DND-41 (cell line): ENCODE data around the gene SLC44A2.

Experiments
- EZH2 ChIP-seq: IDR thresholded peaks from 3 replicates; pipeline ENCODE4 v1.6.1; 2012; ENCODE audit warnings: borderline replicate concordance, low read depth, mild to moderate bottlenecking, moderate library complexity, low read length, inconsistent platforms; ENCODE audit not compliant: severe bottlenecking
- TF ChIP-seq, protein P1 (sequence below): IDR thresholded peaks from 2 replicates; pipeline ENCODE4 v1.5.1; 2012; ENCODE audit warnings: borderline replicate concordance, low read length, moderate library complexity, mild to moderate bottlenecking; ENCODE audit not compliant: poor library complexity, severe bottlenecking; ENCODE audit errors: extremely low read depth

DNA sequence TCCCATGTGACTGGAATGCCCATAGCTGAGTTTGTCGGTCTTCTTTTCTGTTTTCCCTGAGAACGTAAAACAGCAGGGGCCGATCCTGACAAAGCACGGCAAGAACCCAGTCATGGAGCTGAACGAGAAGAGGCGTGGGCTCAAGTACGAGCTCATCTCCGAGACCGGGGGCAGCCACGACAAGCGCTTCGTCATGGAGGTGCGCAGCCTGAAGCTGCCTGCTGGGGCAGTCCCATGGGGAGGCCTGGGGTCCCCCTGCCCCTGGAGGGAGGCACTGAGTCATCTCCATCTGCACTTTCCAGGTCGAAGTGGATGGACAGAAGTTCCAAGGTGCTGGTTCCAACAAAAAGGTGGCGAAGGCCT is 57.7 kb downstream of the SLC44A2 start:
- TF ChIP-seq, protein P1, sequence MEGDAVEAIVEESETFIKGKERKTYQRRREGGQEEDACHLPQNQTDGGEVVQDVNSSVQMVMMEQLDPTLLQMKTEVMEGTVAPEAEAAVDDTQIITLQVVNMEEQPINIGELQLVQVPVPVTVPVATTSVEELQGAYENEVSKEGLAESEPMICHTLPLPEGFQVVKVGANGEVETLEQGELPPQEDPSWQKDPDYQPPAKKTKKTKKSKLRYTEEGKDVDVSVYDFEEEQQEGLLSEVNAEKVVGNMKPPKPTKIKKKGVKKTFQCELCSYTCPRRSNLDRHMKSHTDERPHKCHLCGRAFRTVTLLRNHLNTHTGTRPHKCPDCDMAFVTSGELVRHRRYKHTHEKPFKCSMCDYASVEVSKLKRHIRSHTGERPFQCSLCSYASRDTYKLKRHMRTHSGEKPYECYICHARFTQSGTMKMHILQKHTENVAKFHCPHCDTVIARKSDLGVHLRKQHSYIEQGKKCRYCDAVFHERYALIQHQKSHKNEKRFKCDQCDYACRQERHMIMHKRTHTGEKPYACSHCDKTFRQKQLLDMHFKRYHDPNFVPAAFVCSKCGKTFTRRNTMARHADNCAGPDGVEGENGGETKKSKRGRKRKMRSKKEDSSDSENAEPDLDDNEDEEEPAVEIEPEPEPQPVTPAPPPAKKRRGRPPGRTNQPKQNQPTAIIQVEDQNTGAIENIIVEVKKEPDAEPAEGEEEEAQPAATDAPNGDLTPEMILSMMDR, result no peak
- no peak for TF ChIP-seq EZH2
